Tibial artery (tissue), 4 donors: ENCODE measurements around the gene CCS.

Experiments
- DNase-seq, 2 donors: peaks; one replicate each; pipeline ENCODE4 v3.0.0-alpha.2; 2019
- H3K27ac ChIP-seq, 2 donors: fragments of 200-600 bp; sonication (generic) in 1 of 2; 1 replicate in 1 of 2; 2 replicates in 1 of 2; pipeline ENCODE4 v1.5.1; 2018 to 2019; ENCODE audit warnings: mild to moderate bottlenecking in 1 of 2
- H3K27me3 ChIP-seq, 2 donors: fragments of 200-600 bp; sonication (generic) in 1 of 2; one replicate each; pipeline versions ENCODE4 v1.5.1 to v1.6.0; 2016 to 2019
- H3K36me3 ChIP-seq, 3 donors: fragments of 200-600 bp; sonication (generic) in 2 of 3; one replicate each; pipeline ENCODE4 v1.5.1; 2016 to 2019; ENCODE audit warnings: mild to moderate bottlenecking in 2 of 3
- H3K4me1 ChIP-seq, 4 donors: fragments of 200-600 bp; sonication (generic) in 2 of 4; 1 replicate in 3 of 4; 2 replicates in 1 of 4; pipeline ENCODE4 v1.5.1; 2016 to 2019
- H3K4me3 ChIP-seq, 2 donors: fragments of 200-600 bp; sonication (generic) in 1 of 2; 1 replicate in 1 of 2; 2 replicates in 1 of 2; pipeline ENCODE4 v1.5.1; 2018 to 2019; ENCODE audit warnings: mild to moderate bottlenecking in 2 of 2
- H3K9me3 ChIP-seq, 3 donors: fragments of 200-600 bp; sonication (generic) in 1 of 3; one replicate each; pipeline ENCODE4 v1.5.1; 2016 to 2019
- intact Hi-C: fragments of 100-400 bp; cut with DNase I; formaldehyde crosslinking; loops from one replicate; pipeline ENCODE4 v1.15.0; 2023; ENCODE audit warnings: low total_unique reads
- TF ChIP-seq, protein P1 (sequence below), 2 experiments: fragments of 200-600 bp in 1 of 2; fragments of 450-650 bp in 1 of 2; IDR thresholded peaks; one replicate each; pipeline ENCODE4 v1.5.1; 2017 to 2019; ENCODE audit warnings: antibody characterized with exemption in 2 of 2, mild to moderate bottlenecking in 1 of 2, moderate library complexity in 1 of 2

The CCS gene

DNA sequence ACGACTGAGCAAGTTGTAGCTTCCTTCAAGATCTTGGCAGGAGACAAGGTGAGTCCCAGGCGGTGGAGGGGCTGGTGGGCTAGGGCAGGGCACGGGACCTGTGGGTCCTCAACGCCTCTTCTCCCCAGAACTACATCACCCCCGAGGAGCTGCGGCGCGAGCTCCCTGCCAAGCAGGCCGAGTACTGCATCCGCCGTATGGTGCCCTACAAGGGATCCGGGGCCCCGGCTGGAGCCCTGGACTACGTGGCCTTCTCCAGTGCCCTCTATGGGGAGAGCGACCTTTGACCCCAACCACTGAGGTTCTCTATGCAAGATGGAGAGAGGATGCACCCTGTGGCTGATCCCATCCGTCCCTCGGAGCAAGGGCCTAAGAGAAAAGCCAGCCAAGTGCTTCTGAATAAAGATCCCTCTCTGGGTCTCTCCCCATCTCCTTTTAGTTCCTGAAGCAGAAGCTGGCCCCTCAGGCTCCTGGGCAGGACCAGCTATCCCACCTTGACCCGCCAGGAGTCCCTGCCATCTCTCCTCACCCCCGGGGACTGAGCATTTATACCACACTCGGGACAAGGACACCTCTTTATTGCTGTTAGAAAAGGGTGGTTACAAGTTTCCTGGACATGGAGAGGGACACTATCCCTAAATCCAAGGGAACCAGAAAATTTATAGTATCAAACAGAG is 29.9 kb upstream of the CCS start:
- H3K36me3 ChIP-seq = peaks cover 0 to 41% (median 3%) of the 10 kb centered on the region in 3 donors
- intact Hi-C loops = no loop called here
- no peak overlapping the region for H3K27ac ChIP-seq
- TF ChIP-seq, protein P1, sequence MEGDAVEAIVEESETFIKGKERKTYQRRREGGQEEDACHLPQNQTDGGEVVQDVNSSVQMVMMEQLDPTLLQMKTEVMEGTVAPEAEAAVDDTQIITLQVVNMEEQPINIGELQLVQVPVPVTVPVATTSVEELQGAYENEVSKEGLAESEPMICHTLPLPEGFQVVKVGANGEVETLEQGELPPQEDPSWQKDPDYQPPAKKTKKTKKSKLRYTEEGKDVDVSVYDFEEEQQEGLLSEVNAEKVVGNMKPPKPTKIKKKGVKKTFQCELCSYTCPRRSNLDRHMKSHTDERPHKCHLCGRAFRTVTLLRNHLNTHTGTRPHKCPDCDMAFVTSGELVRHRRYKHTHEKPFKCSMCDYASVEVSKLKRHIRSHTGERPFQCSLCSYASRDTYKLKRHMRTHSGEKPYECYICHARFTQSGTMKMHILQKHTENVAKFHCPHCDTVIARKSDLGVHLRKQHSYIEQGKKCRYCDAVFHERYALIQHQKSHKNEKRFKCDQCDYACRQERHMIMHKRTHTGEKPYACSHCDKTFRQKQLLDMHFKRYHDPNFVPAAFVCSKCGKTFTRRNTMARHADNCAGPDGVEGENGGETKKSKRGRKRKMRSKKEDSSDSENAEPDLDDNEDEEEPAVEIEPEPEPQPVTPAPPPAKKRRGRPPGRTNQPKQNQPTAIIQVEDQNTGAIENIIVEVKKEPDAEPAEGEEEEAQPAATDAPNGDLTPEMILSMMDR (IDR thresholded peaks at IDR 0.05) = no peak
- H3K4me3 ChIP-seq = no peak overlapping the region
- H3K27me3 ChIP-seq = peaks cover 0 to 2% of the 10 kb centered on the region in 2 donors
- peaks cover 0 to 22% (median 16%) of the 10 kb centered on the region in 4 donors for H3K4me1 ChIP-seq
- H3K9me3 ChIP-seq = no peaks in the 10 kb centered on the region
- no peak for DNase-seq

DNA sequence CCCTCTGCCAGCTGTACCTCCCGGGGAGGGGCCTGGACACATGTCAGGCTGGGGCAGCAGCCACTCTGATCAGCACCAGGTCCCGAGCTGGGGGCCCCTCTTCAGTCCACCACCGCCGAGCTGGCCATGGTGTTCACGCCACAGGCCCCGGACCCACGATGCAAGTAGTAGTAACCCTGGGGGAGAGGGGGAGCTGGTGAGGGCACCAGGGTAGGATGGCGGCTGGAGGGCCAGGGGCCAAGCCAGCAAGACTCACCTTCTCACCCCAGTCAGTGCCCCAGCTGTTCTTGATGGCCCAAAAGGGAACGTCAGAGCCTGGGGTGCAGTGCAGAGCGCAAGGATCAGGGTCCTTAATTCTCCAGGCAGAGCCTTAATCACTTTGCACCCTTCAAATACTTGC is 29.2 kb upstream of the CCS start:
- DNase-seq = no peak
- H3K4me1 ChIP-seq = peaks cover 0 to 24% (median 18%) of the 10 kb centered on the region in 4 donors
- intact Hi-C loops = no loop called here

DNA sequence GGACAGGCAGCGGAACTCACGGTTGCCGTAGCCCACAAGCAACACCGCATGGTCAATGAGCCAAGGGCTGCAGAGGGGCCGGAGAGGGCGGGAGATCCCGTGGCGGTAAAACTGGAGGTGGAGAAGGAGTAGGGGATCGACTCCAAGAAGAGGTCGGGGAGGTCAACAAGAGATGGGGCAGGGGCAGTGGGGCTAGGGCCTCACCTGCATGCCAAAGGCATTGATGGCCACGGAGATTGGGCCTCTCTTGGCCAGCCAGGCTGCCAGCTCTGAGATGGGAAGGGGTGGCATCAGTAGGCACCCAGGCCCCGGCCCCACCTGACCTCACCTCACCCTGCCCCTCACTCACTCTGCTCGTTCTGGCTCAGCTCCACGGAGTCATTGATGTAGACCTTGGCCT is 28.4 kb upstream of the CCS start:
- Histone ChIP-seq H3K4me3 (no peak overlapping the region), H3K4me1 (peaks cover 0 to 21% (median 12%) of the 10 kb centered on the region in 4 donors), H3K27ac (no peak overlapping the region), H3K27me3 (no peaks in the 10 kb centered on the region), H3K36me3 (peaks cover 0 to 41% (median 3%) of the 10 kb centered on the region in 3 donors), H3K9me3 (no peaks in the 10 kb centered on the region)
- DNase-seq = no peak
- intact Hi-C loops = no loop called here
- TF ChIP-seq, protein P1 (IDR thresholded peaks at IDR 0.05) = no peak

More for the DNA sequence above, 29.2 kb upstream of the CCS start:
- TF ChIP-seq, protein P1 (IDR thresholded peaks at IDR 0.05) = no peak
- Histone ChIP-seq H3K4me3 (no peak overlapping the region), H3K27ac (no peak overlapping the region), H3K27me3 (no peaks in the 10 kb centered on the region), H3K36me3 (peaks cover 0 to 41% (median 3%) of the 10 kb centered on the region in 3 donors), H3K9me3 (no peaks in the 10 kb centered on the region)

DNA sequence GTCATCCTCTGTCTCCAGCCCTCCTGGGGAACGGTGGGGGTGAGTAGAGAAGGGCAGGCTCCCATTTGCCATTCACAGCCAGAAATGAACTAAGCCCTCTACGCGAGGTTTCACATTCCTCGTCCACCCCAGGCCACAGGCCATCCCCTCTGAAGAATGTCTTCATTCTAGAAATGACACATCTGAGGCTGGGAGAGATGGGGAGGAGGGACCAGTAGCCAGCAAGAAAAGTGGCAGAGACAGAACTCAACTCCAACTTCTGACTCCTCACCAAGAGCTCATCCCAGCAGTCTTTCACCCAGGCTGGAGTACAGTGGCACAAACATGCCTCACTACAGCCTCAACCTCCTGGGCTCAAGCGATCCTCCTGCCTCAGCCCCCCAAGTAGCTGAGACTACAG is 28.0 kb upstream of the CCS start:
- H3K9me3 ChIP-seq = no peaks in the 10 kb centered on the region
- no peak overlapping the region for H3K4me3 ChIP-seq
- no peaks in the 10 kb centered on the region for H3K27me3 ChIP-seq
- TF ChIP-seq, protein P1 (IDR thresholded peaks at IDR 0.05) = no peak
- intact Hi-C loops = no loop called here
- no peak for DNase-seq
- H3K4me1 ChIP-seq = peaks cover 0 to 21% (median 11%) of the 10 kb centered on the region in 4 donors
- H3K27ac ChIP-seq = no peak overlapping the region
- peaks cover 0 to 41% (median 3%) of the 10 kb centered on the region in 3 donors for H3K36me3 ChIP-seq

DNA sequence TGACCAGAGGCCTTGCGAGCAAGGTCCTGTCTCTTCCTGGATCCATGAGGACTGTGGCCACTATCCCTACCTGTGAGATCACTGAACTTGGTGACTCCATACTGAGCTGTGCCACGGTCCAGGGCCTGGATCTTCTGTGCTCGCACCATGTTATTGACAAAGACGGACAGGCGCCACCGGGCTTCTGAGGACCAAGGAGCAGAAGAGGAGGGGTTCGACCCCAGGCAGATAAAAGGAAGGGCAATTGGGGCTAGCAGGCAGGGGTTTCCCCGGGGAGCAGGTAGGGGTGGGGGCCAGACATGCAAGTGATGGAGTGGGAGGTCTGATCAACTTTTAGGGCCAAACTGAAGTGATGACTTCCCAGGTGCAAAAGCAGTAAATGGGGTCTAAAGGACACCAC is 26.8 kb upstream of the CCS start:
- no peak for DNase-seq
- peaks cover 0 to 21% (median 11%) of the 10 kb centered on the region in 4 donors for H3K4me1 ChIP-seq
- H3K36me3 ChIP-seq = peaks cover 0 to 41% (median 3%) of the 10 kb centered on the region in 3 donors
- TF ChIP-seq, protein P1 (IDR thresholded peaks at IDR 0.05) = no peak
- no peak overlapping the region for H3K4me3 ChIP-seq
- intact Hi-C loops = no loop called here
- no peak overlapping the region for H3K27ac ChIP-seq
- H3K9me3 ChIP-seq = no peaks in the 10 kb centered on the region
- no peaks in the 10 kb centered on the region for H3K27me3 ChIP-seq
